HepG2 (cell line): ENCODE results near the gene SERBP1. TPM values are rescaled to one million over a fixed set of nuclear protein-coding genes. Genes with fewer than 3 reads are reported as not detected.
A peak's percentile ranks its signal among the peaks of the same experiment; 100 is the strongest.

ENCODE experiments used
- HNF4A ChIP-seq: sonication (generic); formaldehyde crosslinking; IDR thresholded peaks from 2 replicates; pipeline ENCODE4 v1.4.0; 2020; ENCODE audit warnings: missing genetic modification reagents
- MTF1 ChIP-seq: sonication (generic); formaldehyde crosslinking; IDR thresholded peaks from 2 replicates; pipeline ENCODE4 v1.5.0; 2020; ENCODE audit warnings: missing genetic modification reagents
- NBN ChIP-seq: fragments of 450-650 bp; conservative IDR thresholded peaks from 2 replicates; pipeline ENCODE4 v1.6.1; 2017
- TEAD3 ChIP-seq: optimal IDR thresholded peaks from 2 replicates; pipeline ENCODE3; 2016; ENCODE audit warnings: borderline replicate concordance
- ZNF30 ChIP-seq: sonication (generic); formaldehyde crosslinking; IDR thresholded peaks from 2 replicates; pipeline ENCODE4 v1.5.0; 2020; ENCODE audit warnings: mild to moderate bottlenecking, missing genetic modification reagents
- ZNF451 ChIP-seq: sonication (generic); formaldehyde crosslinking; IDR thresholded peaks from 2 replicates; pipeline ENCODE4 v1.5.0; 2020; ENCODE audit warnings: mild to moderate bottlenecking, missing genetic modification reagents
- ZNF484 ChIP-seq: sonication (generic); formaldehyde crosslinking; IDR thresholded peaks from 2 replicates; pipeline ENCODE4 v1.5.1; 2020; ENCODE audit warnings: mild to moderate bottlenecking, low read depth, missing genetic modification reagents, borderline replicate concordance
- polyA plus RNA-seq, 8 experiments: library from polyadenylated mRNA; depleted of rRNA in 3 of 8; stranded (reverse) in 7 of 8; unstranded in 1 of 8; fragments of >200 nt; fragmentation: Illumina TruSeq in 4 of 8; extraction: Trizol in 4 of 8; gene quantifications; 2 replicates each; pipeline versions ENCODE4 v1.2.1 to v1.2.3, GENCODE V29; 2011 to 2016; ENCODE audit warnings: low read depth in 4 of 8, missing spikeins in 1 of 8, mixed read lengths in 1 of 8; ENCODE audit not compliant: insufficient read depth in 1 of 8
- total RNA-seq, 5 experiments: library from RNA; depleted of rRNA; stranded (reverse); fragments of >200 nt; fragmentation: Illumina TruSeq; extraction: Trizol; gene quantifications; 2 replicates each; pipeline ENCODE4 v1.2.3, GENCODE V29; 2016; ENCODE audit warnings: low read depth in 1 of 5
- TF ChIP-seq, protein P1 (sequence below): sonication (generic); formaldehyde crosslinking; IDR thresholded peaks from 2 replicates; pipeline ENCODE4 v1.4.0; 2020; ENCODE audit warnings: missing genetic modification reagents, mild to moderate bottlenecking, borderline replicate concordance
- TF ChIP-seq, protein P2 (sequence below): sonication (generic); formaldehyde crosslinking; IDR thresholded peaks from 2 replicates; pipeline ENCODE4 v1.5.1; 2020; ENCODE audit warnings: missing genetic modification reagents, mild to moderate bottlenecking, borderline replicate concordance
- TF ChIP-seq, protein P3 (sequence below): fragments of 450-650 bp; IDR thresholded peaks from 2 replicates; pipeline ENCODE4 v1.6.1; 2016
- TF ChIP-seq, protein P4 (sequence below): IDR thresholded peaks from 2 replicates; pipeline ENCODE4 v1.6.1; 2016; ENCODE audit warnings: missing biosample characterization, missing genetic modification reagents, low read depth
- TF ChIP-seq, protein P5 (sequence below): sonication (generic); formaldehyde crosslinking; IDR thresholded peaks from 2 replicates; pipeline ENCODE4 v1.4.0; 2020; ENCODE audit warnings: missing genetic modification reagents

SERBP1 gene
- total and polyA plus RNA-seq, 2 of the 13 experiments (the other 11 are each of a cell fraction or from before 2014, with no cell fraction given): 175 to 281 TPM

DNA sequence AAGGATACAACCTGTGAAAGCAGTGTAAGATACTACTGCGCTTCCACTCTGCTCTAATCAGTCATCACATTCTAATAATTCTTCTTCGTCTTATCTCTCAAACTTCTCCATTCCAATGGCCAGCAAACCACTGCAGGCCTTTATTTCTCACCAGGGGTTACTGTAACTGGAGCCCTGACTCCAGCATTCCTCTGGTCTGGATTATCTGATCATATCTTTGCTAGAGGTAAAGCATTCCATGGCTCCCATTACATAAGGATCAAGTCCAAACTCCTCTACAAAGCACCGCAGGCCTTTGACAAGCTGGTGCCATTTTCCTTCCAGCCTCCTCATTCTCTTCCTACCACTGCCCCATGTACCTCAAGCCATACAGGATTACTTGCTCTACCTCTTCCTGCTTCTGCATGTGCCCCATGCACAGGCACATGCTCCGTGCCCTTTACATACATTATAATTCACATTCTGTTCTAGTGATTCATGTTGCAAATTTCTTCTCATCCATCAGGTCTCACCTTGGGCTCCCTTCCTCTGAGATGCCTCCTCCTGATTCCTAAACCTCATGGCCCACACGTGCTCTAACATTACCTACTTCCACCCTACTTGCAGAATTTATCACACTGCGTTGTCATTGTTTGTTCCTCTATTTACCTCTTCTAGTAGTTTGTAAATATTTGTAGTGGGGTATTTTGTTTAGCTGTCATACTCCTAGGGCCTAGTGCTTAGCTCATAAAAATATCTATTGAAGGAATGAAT is 9.3 kb upstream of the SERBP1 start (continued):
- TF ChIP-seq, protein P1, sequence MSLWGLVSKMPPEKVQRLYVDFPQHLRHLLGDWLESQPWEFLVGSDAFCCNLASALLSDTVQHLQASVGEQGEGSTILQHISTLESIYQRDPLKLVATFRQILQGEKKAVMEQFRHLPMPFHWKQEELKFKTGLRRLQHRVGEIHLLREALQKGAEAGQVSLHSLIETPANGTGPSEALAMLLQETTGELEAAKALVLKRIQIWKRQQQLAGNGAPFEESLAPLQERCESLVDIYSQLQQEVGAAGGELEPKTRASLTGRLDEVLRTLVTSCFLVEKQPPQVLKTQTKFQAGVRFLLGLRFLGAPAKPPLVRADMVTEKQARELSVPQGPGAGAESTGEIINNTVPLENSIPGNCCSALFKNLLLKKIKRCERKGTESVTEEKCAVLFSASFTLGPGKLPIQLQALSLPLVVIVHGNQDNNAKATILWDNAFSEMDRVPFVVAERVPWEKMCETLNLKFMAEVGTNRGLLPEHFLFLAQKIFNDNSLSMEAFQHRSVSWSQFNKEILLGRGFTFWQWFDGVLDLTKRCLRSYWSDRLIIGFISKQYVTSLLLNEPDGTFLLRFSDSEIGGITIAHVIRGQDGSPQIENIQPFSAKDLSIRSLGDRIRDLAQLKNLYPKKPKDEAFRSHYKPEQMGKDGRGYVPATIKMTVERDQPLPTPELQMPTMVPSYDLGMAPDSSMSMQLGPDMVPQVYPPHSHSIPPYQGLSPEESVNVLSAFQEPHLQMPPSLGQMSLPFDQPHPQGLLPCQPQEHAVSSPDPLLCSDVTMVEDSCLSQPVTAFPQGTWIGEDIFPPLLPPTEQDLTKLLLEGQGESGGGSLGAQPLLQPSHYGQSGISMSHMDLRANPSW (CRISPR knock-in tag): no peak
- TF ChIP-seq ZNF30 (CRISPR knock-in tag) (no peak), TEAD3 (CRISPR knock-in tag) (peak; percentile 54), ZNF451 (no peak), MTF1 (no peak), NBN (no peak), ZNF484 (CRISPR knock-in tag) (no peak), HNF4A (peak; percentile 46; the same call in 1 of the 2 replicates)
- TF ChIP-seq, protein P2, sequence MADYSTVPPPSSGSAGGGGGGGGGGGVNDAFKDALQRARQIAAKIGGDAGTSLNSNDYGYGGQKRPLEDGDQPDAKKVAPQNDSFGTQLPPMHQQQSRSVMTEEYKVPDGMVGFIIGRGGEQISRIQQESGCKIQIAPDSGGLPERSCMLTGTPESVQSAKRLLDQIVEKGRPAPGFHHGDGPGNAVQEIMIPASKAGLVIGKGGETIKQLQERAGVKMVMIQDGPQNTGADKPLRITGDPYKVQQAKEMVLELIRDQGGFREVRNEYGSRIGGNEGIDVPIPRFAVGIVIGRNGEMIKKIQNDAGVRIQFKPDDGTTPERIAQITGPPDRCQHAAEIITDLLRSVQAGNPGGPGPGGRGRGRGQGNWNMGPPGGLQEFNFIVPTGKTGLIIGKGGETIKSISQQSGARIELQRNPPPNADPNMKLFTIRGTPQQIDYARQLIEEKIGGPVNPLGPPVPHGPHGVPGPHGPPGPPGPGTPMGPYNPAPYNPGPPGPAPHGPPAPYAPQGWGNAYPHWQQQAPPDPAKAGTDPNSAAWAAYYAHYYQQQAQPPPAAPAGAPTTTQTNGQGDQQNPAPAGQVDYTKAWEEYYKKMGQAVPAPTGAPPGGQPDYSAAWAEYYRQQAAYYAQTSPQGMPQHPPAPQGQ (CRISPR knock-in tag): no peak
- TF ChIP-seq, protein P3, sequence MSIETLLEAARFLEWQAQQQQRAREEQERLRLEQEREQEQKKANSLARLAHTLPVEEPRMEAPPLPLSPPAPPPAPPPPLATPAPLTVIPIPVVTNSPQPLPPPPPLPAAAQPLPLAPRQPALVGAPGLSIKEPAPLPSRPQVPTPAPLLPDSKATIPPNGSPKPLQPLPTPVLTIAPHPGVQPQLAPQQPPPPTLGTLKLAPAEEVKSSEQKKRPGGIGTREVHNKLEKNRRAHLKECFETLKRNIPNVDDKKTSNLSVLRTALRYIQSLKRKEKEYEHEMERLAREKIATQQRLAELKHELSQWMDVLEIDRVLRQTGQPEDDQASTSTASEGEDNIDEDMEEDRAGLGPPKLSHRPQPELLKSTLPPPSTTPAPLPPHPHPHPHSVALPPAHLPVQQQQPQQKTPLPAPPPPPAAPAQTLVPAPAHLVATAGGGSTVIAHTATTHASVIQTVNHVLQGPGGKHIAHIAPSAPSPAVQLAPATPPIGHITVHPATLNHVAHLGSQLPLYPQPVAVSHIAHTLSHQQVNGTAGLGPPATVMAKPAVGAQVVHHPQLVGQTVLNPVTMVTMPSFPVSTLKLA: peak; percentile 77
- TF ChIP-seq, protein P4, sequence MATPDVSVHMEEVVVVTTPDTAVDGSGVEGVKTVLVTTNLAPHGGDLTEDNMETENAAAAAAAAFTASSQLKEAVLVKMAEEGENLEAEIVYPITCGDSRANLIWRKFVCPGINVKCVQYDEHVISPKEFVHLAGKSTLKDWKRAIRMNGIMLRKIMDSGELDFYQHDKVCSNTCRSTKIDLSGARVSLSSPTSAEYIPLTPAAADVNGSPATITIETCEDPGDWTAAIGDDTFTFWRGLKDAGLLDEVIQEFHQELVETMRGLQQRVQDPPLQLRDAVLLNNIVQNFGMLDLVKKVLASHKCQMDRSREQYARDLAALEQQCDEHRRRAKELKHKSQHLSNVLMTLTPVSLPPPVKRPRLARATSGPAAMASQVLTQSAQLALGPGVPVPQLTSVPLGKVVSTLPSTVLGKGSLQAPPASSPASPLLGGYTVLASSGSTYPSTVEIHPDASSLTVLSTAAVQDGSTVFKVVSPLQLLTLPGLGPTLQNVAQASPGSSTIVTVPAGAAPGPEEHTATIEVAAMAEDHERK (CRISPR knock-in tag): no peak
- TF ChIP-seq, protein P5, sequence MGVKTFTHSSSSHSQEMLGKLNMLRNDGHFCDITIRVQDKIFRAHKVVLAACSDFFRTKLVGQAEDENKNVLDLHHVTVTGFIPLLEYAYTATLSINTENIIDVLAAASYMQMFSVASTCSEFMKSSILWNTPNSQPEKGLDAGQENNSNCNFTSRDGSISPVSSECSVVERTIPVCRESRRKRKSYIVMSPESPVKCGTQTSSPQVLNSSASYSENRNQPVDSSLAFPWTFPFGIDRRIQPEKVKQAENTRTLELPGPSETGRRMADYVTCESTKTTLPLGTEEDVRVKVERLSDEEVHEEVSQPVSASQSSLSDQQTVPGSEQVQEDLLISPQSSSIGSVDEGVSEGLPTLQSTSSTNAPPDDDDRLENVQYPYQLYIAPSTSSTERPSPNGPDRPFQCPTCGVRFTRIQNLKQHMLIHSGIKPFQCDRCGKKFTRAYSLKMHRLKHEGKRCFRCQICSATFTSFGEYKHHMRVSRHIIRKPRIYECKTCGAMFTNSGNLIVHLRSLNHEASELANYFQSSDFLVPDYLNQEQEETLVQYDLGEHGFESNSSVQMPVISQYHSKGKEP (CRISPR knock-in tag): no peak
